ENCODE measurements around the gene ARHGAP25.

ARHGAP25 gene

GRCh38 chr2:68768461-68768860 is 33.9 kb downstream of the ARHGAP25 start:
- no peak for TF ChIP-seq CTCF (IDR thresholded peaks at IDR 0.05)

GRCh38 chr2:68768951-68769350 is 34.3 kb downstream of the ARHGAP25 start:
- TF ChIP-seq CTCF (IDR thresholded peaks at IDR 0.05) = no peak

- TF ChIP-seq CTCF (IDR thresholded peaks at IDR 0.05) = no peak
Measured at GRCh38 chr2:68769586-68770270, 35.1 kb downstream of the ARHGAP25 start.

GRCh38 chr2:68770271-68771111 is 35.9 kb downstream of the ARHGAP25 start:
- no peak for TF ChIP-seq CTCF (IDR thresholded peaks at IDR 0.05)

- no peak for TF ChIP-seq CTCF (IDR thresholded peaks at IDR 0.05)
Measured at GRCh38 chr2:68771211-68771751, 36.7 kb downstream of the ARHGAP25 start.

- no peak for TF ChIP-seq CTCF (IDR thresholded peaks at IDR 0.05)
Measured at GRCh38 chr2:68772109-68772508, 37.5 kb downstream of the ARHGAP25 start.

- TF ChIP-seq CTCF (IDR thresholded peaks at IDR 0.05) = no peak
Measured at GRCh38 chr2:68774569-68775271, 40.1 kb downstream of the ARHGAP25 start.
